Stimulated activated naive CD8-positive, alpha-beta T cell treated with anti-CD3 and anti-CD28 coated beads, Interleukin-15, amount 100 ng/mL, for 72 hours (primary cell): ENCODE data around the gene DIAPH3.
"Not testable (repeated sequence)": the region's sequence is repeated elsewhere in the genome, so short reads cannot be mapped to it uniquely, and the experiment has no call there.

Experiments
- ATAC-seq: fragments of 150-1000 bp; cut with Tn5 transposase; 2 replicates; pipeline ENCODE4 v1.10.0; 2021; ENCODE audit warnings: mild to moderate bottlenecking, moderate library complexity
- DNase-seq, 2 donors: peaks; one replicate each; pipeline ENCODE4 v3.0.0; 2021 to 2022
- H3K27ac Mint-ChIP-seq, 2 donors: one replicate each; pipeline ENCODE4 v1.8.0; 2022; ENCODE audit warnings: mild to moderate bottlenecking in 2 of 2, mixed read lengths in 2 of 2, moderate library complexity in 2 of 2
- H3K27me3 Mint-ChIP-seq: one replicate; pipeline ENCODE4 v1.8.0; 2022; ENCODE audit warnings: mixed read lengths
- H3K4me1 Mint-ChIP-seq: one replicate; pipeline ENCODE4 v1.8.0; 2022; ENCODE audit warnings: mild to moderate bottlenecking, mixed read lengths
- H3K4me3 Mint-ChIP-seq, 2 donors: one replicate each; pipeline ENCODE4 v1.8.0; 2022; ENCODE audit warnings: mild to moderate bottlenecking in 2 of 2, mixed read lengths in 2 of 2, moderate library complexity in 1 of 2
- H3K9me3 Mint-ChIP-seq, 2 donors: one replicate each; pipeline ENCODE4 v1.8.0; 2022; ENCODE audit warnings: mixed read lengths in 2 of 2

DIAPH3 gene

GRCh38 chr13:60091573-60091972, 72.2 kb downstream of the DIAPH3 start:
- ATAC-seq = no peak
- no peak for DNase-seq
- H3K27ac Mint-ChIP-seq = no peak overlapping the region
- H3K27me3 Mint-ChIP-seq = no peaks in the 10 kb centered on the region
- no peaks in the 10 kb centered on the region for H3K9me3 Mint-ChIP-seq
- no peak overlapping the region for H3K4me3 Mint-ChIP-seq
- H3K4me1 Mint-ChIP-seq = no peaks in the 10 kb centered on the region

- no peaks in the 10 kb centered on the region for H3K4me1 Mint-ChIP-seq
- no peak overlapping the region for H3K27ac Mint-ChIP-seq
- no peaks in the 10 kb centered on the region for H3K9me3 Mint-ChIP-seq
- DNase-seq (no peak), ATAC-seq (no peak)
- H3K4me3 Mint-ChIP-seq = no peak overlapping the region
- H3K27me3 Mint-ChIP-seq = no peaks in the 10 kb centered on the region
Observed at GRCh38 chr13:60090574-60090973, 73.2 kb downstream of the DIAPH3 start.

- H3K27me3 Mint-ChIP-seq, H3K27ac Mint-ChIP-seq, H3K4me3 Mint-ChIP-seq: not testable (repeated sequence)
Observed at GRCh38 chr13:60083780-60084179, 79.9 kb downstream of the DIAPH3 start.

DNA sequence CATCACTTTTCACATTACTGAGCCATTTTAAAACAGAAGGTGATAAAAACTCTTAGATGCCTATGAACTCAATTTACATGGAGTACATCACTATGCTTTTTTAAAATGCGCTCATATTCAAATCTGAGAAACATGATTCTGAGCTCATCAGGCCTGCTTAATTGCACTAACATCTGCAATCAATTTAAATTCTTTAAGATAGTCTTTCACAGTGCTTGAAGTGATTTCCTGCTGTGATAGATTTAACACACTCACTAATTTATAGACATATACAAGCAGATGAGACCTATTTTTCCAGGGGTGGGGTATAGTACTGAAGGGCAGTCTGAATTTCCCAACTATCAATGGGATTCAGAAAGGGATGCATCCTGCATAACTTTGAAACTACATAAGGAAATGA, 82.9 kb downstream of the DIAPH3 start:
- Mint-ChIP-seq H3K27me3 (peaks cover 17% of the 10 kb centered on the region), H3K4me1 (no peaks in the 10 kb centered on the region), H3K4me3 (no peak overlapping the region), H3K27ac (no peak overlapping the region), H3K9me3 (no peaks in the 10 kb centered on the region)
- ATAC-seq = no peak
- DNase-seq = no peak

More at GRCh38 chr13:60083780-60084179, 79.9 kb downstream of the DIAPH3 start:
- DNase-seq, H3K9me3 Mint-ChIP-seq, H3K4me1 Mint-ChIP-seq, ATAC-seq: not testable (repeated sequence)

DNA sequence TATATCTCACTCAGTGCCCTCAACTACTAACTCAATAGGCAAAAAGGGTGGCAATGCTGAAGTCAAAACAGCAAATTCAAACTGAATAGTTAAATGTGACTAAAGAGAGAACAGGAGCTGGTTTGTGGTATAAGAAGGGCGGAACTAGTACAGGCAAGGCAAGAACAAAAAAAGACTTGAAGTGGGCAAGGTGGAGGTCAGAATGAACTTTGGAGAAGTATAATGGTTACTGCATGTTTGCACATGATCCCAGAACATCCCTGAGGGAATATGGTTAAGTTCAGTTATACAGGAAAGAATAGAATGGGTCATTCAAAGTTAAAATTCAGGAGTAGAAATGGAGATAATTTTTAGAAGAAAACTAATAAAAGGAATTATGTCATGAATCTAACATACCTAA, 85.5 kb downstream of the DIAPH3 start:
- Mint-ChIP-seq H3K4me1 (no peaks in the 10 kb centered on the region), H3K9me3 (no peaks in the 10 kb centered on the region), H3K27me3 (peaks cover 17% of the 10 kb centered on the region), H3K4me3 (no peak overlapping the region), H3K27ac (no peak overlapping the region)
- ATAC-seq = no peak
- no peak for DNase-seq

DNA sequence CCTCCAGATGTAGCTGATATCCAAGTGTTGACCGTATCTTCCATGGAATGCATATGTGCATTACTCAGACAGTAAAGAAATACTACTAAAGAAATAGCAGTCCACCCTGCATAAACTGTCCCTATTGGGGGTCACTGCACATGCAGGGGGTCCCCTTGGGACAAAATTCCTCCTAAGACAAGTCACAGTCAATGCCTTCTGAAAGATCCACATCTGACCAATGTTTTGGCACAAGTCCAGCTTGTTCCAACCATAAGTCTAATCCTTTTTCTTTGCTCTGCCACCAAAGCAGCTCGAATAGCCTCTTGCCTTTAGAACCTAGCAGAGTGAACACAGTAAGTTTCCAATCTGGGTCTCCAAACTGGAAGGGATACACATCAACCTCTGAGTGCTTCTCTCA, 87.9 kb downstream of the DIAPH3 start:
- ATAC-seq (no peak), DNase-seq (no peak)
- no peaks in the 10 kb centered on the region for H3K4me1 Mint-ChIP-seq
- H3K4me3 Mint-ChIP-seq = no peak overlapping the region
- peaks cover 0 to 9% of the 10 kb centered on the region in 2 donors for H3K9me3 Mint-ChIP-seq
- peaks cover 8% of the 10 kb centered on the region for H3K27me3 Mint-ChIP-seq
- no peak overlapping the region for H3K27ac Mint-ChIP-seq

DNA sequence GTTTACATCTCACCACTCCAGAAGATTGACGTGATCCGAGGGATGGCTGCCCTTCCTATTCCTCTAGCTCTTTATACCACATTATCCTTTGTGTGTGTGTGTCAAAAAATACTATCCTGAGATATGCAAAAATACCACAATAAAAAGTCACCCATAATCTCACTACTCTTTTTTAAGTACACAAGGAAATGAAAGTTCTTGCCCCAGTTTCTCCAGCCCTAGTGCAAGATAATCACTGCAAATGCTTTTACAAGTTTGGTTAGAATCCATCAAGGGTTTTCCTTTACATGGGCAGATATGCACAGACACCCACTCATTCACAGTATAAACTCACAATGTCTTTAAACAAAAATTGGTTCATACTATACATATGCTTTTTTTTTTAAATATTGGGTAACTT, 89.3 kb downstream of the DIAPH3 start:
- H3K9me3 Mint-ChIP-seq = peaks cover 1 to 10% of the 10 kb centered on the region in 2 donors
- no peak overlapping the region for H3K4me3 Mint-ChIP-seq
- DNase-seq = no peak
- peaks cover 8% of the 10 kb centered on the region for H3K27me3 Mint-ChIP-seq
- H3K4me1 Mint-ChIP-seq = no peaks in the 10 kb centered on the region
- H3K27ac Mint-ChIP-seq = no peak overlapping the region
- no peak for ATAC-seq

DNA sequence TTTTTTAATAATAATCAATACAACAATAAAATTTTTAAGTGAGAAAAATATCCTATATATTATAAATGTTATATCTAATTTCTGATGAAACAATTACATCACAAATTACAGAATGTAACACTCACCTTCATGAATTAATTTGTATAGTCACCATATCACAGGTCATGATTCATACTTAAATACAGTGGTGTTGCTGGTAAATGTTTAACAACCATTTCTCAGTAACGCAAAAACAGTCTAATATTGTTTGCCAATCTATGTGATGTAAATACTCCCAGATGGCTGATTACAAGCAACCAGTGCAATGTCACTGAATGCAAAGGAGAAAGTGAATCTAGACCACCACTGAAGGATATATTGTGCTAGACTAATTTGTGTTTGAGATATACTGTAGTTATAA, 97.5 kb downstream of the DIAPH3 start:
- Mint-ChIP-seq H3K27me3 (no peaks in the 10 kb centered on the region), H3K9me3 (peaks cover 3 to 6% of the 10 kb centered on the region in 2 donors), H3K4me3 (no peak overlapping the region), H3K4me1 (peaks cover 5% of the 10 kb centered on the region), H3K27ac (no peak overlapping the region)
- ATAC-seq (no peak), DNase-seq (no peak)

- ATAC-seq (no peak), DNase-seq (no peak)
- peaks cover 5% of the 10 kb centered on the region for H3K4me1 Mint-ChIP-seq
- no peaks in the 10 kb centered on the region for H3K9me3 Mint-ChIP-seq
- H3K27me3 Mint-ChIP-seq = no peaks in the 10 kb centered on the region
- no peak overlapping the region for H3K4me3 Mint-ChIP-seq
- H3K27ac Mint-ChIP-seq = no peak overlapping the region
Observed at GRCh38 chr13:60062502-60062901, 101.2 kb downstream of the DIAPH3 start.

GRCh38 chr13:60061737-60062136, 102.0 kb downstream of the DIAPH3 start:
- no peaks in the 10 kb centered on the region for H3K27me3 Mint-ChIP-seq
- no peak overlapping the region for H3K4me3 Mint-ChIP-seq

GRCh38 chr13:60051754-60052285, 111.9 kb downstream of the DIAPH3 start:
- peaks cover 19% of the 10 kb centered on the region for H3K27me3 Mint-ChIP-seq
- no peaks in the 10 kb centered on the region for H3K4me1 Mint-ChIP-seq
- H3K4me3 Mint-ChIP-seq = no peak overlapping the region
- ATAC-seq = no peak
- no peak overlapping the region for H3K27ac Mint-ChIP-seq
- DNase-seq = no peak
- no peaks in the 10 kb centered on the region for H3K9me3 Mint-ChIP-seq

More at GRCh38 chr13:60061737-60062136, 102.0 kb downstream of the DIAPH3 start:
- peaks cover 5% of the 10 kb centered on the region for H3K4me1 Mint-ChIP-seq
- DNase-seq = no peak
- H3K9me3 Mint-ChIP-seq = no peaks in the 10 kb centered on the region
- H3K27ac Mint-ChIP-seq = no peak overlapping the region
- ATAC-seq = no peak

- not testable (repeated sequence) for DNase-seq, H3K4me1 Mint-ChIP-seq, H3K27ac Mint-ChIP-seq, H3K9me3 Mint-ChIP-seq, H3K4me3 Mint-ChIP-seq, ATAC-seq
- H3K27me3 Mint-ChIP-seq = peaks cover 19% of the 10 kb centered on the region
Observed at GRCh38 chr13:60048353-60048752, 115.4 kb downstream of the DIAPH3 start.

DNA sequence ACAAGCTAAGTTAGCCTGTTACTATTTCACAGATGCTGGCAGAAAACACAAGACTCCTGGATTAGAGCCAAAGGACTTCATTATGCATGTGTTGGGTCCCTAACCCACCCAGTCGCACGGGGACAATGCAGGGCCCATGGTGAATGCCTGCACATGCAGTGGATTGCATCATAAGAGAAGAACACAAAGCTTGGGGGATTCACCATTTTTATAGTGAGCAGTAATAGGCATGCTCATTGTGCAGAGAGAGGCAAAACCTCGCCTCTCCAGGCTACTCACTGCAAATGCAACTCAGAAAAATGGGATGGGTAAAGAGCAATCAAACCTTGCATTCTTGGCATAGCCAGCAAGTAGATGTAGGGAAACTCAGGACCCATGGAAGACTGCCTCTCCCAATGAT, 115.8 kb downstream of the DIAPH3 start:
- Mint-ChIP-seq H3K9me3 (no peaks in the 10 kb centered on the region), H3K27me3 (peaks cover 19% of the 10 kb centered on the region), H3K27ac (no peak overlapping the region), H3K4me3 (no peak overlapping the region), H3K4me1 (no peaks in the 10 kb centered on the region)
- ATAC-seq (no peak), DNase-seq (no peak)

DNA sequence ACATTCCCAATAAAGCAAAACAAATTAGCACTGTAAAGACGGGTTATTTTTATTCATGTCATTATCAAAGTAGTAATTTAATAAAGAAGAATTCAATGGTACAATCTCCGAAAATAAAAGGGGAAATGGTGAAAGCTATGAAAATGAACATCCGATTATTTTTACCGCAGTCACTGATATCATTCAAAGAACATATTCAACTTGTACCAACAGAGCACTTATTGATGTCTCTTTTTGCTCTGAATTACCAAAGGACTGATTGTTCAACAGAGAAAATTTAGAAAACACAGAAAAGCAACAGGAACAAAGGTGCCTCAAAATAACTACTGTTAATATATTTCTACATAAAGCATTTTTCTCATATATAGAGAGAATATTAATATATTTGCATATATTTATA, 119.4 kb downstream of the DIAPH3 start:
- H3K4me1 Mint-ChIP-seq = no peaks in the 10 kb centered on the region
- DNase-seq = no peak
- H3K4me3 Mint-ChIP-seq = no peak overlapping the region
- no peak for ATAC-seq
- no peaks in the 10 kb centered on the region for H3K9me3 Mint-ChIP-seq
- no peaks in the 10 kb centered on the region for H3K27me3 Mint-ChIP-seq
- H3K27ac Mint-ChIP-seq = no peak overlapping the region

DNA sequence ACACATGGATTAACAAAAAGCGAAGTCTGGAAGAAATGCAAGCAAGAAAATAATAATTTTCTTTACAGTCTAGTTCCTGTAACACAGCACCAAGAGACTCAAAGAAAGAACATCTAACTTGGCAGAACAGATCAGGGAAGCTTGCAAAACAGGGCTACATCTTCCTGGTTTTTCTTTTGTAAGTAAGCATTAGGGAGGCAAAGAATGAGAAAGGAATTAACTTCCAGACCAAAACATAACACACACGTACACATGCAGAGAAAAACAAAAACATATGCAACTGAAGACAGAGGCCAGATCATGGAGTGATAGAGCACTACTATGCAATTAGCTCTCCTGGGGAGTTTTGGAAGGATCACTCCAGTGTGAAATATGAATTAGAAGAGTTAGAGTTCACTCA, 120.5 kb downstream of the DIAPH3 start:
- H3K27ac Mint-ChIP-seq = no peak overlapping the region
- DNase-seq (no peak), ATAC-seq (no peak)
- H3K27me3 Mint-ChIP-seq = no peaks in the 10 kb centered on the region
- H3K4me1 Mint-ChIP-seq = no peaks in the 10 kb centered on the region
- no peak overlapping the region for H3K4me3 Mint-ChIP-seq
- no peaks in the 10 kb centered on the region for H3K9me3 Mint-ChIP-seq

- H3K27me3 Mint-ChIP-seq, ATAC-seq, H3K9me3 Mint-ChIP-seq, H3K4me3 Mint-ChIP-seq, H3K27ac Mint-ChIP-seq, DNase-seq, H3K4me1 Mint-ChIP-seq: not testable (repeated sequence)
Observed at GRCh38 chr13:60040668-60041067, 123.1 kb downstream of the DIAPH3 start.

- H3K9me3 Mint-ChIP-seq = no peaks in the 10 kb centered on the region
- H3K4me1 Mint-ChIP-seq = no peaks in the 10 kb centered on the region
- DNase-seq (no peak), ATAC-seq (no peak)
- no peaks in the 10 kb centered on the region for H3K27me3 Mint-ChIP-seq
- H3K4me3 Mint-ChIP-seq = no peak overlapping the region
- H3K27ac Mint-ChIP-seq = no peak overlapping the region
Observed at GRCh38 chr13:60035874-60036273, 127.9 kb downstream of the DIAPH3 start.
